HCT116 (cell line): ENCODE measurements around the gene CLSTN1. TPM values are rescaled to one million over a fixed set of nuclear protein-coding genes. Genes with fewer than 3 reads are reported as not detected.

Source experiments
- ATAC-seq: fragments of 200-7000 bp; cut with Tn5 transposase; 2 replicates; pipeline ENCODE4 v1.9.1; 2020; ENCODE audit warnings: mild to moderate bottlenecking, moderate library complexity
- BruUV-seq: library from RNA; stranded (reverse); fragments of 400-500 nt; replicated peaks from 2 replicates; lab custom pipeline; 2021; lab: Mats Ljungman, UMichigan
- CTCF ChIA-PET: fragments of 300-600 bp; sonication (Branson Sonifier 250); formaldehyde crosslinking; loops from one replicate; lab custom pipeline; 2021; ENCODE audit warnings: antibody characterized with exemption; lab: Charles Lee
- POLR2A ChIA-PET: fragments of 300-600, 350-600 bp; sonication (Branson Sonifier 250); formaldehyde crosslinking; loops from one replicate; lab custom pipeline; 2021; ENCODE audit warnings: antibody characterized with exemption; lab: Charles Lee
- RAD21 ChIA-PET, 2 experiments: fragments of 300-600 bp; sonication (Branson Sonifier 250); formaldehyde crosslinking; loops; one replicate each; lab custom pipeline; 2023; ENCODE audit warnings: low total read pairs in 2 of 2; ENCODE audit not compliant: uncharacterized antibody in 2 of 2, unreplicated experiment in 2 of 2, low non-redundant PET in 1 of 2; lab: Charles Lee
- DNase-seq: peaks from one replicate; pipeline ENCODE4 v3.0.0-alpha.2; 2010; ENCODE audit warnings: low read depth, low spot score
- H2AFZ ChIP-seq: fragments of 200-600 bp; shearing (Covaris generic), sonication (generic); 2 replicates; pipeline ENCODE4 v1.6.1; 2017; ENCODE audit warnings: low read depth, mixed run types, mixed read lengths, antibody characterized with exemption, low read length; ENCODE audit not compliant: poor library complexity, severe bottlenecking
- H3K27ac ChIP-seq: 2 replicates; pipeline ENCODE4 v1.5.1; 2012; ENCODE audit warnings: low read depth, low read length
- H3K27me3 ChIP-seq: fragments of 200-600 bp; sonication (generic); 2 replicates; pipeline ENCODE4 v1.6.1; 2016; ENCODE audit warnings: mixed run types, low read length, mixed read lengths; ENCODE audit not compliant: insufficient read depth
- H3K36me3 ChIP-seq, 2 experiments: fragments of 200-500 bp in 1 of 2; fragments of 200-600 bp in 1 of 2; sonication (Bioruptor generic) in 1 of 2; sonication (generic) in 1 of 2; 2 replicates each; pipeline versions ENCODE4 v1.5.1 to v1.6.1; 2014 to 2016; ENCODE audit warnings: low read length in 2 of 2, inconsistent platforms in 1 of 2, mixed read lengths in 1 of 2, mixed run types in 1 of 2; ENCODE audit not compliant: insufficient read depth in 2 of 2, control insufficient read depth in 1 of 2
- H3K4me1 ChIP-seq, 2 experiments: fragments of 200-600 bp in 1 of 2; sonication (generic) in 1 of 2; 2 replicates each; pipeline versions ENCODE4 v1.5.1 to v1.6.1; 2012 to 2017; ENCODE audit warnings: low read length in 2 of 2, inconsistent platforms in 1 of 2, mild to moderate bottlenecking in 1 of 2, mixed read lengths in 1 of 2, mixed run types in 1 of 2, moderate library complexity in 1 of 2; ENCODE audit not compliant: insufficient read depth in 2 of 2, control insufficient read depth in 1 of 2
- H3K4me2 ChIP-seq: fragments of 200-600 bp; sonication (generic); 2 replicates; pipeline ENCODE4 v1.6.1; 2017; ENCODE audit warnings: mixed run types, low read length, mixed read lengths
- H3K4me3 ChIP-seq, 2 experiments: fragments of 200-600 bp in 1 of 2; sonication (generic) in 1 of 2; replicated peaks in 1 of 2; 2 replicates each; pipeline ENCODE4 v1.5.1; 2011 to 2016; ENCODE audit warnings: low read length in 2 of 2, control low read depth in 1 of 2, low read depth in 1 of 2, mild to moderate bottlenecking in 1 of 2, mixed read lengths in 1 of 2, mixed run types in 1 of 2
- H3K79me2 ChIP-seq: fragments of 200-600 bp; sonication (generic); 2 replicates; pipeline ENCODE4 v1.6.1; 2017; ENCODE audit warnings: mild to moderate bottlenecking, mixed run types, low read length, moderate library complexity, mixed read lengths; ENCODE audit not compliant: insufficient read depth
- H3K9ac ChIP-seq: fragments of 200-600 bp; sonication (generic); 2 replicates; pipeline ENCODE4 v1.6.1; 2016; ENCODE audit warnings: low read length, mixed read lengths
- H3K9me2 ChIP-seq: fragments of 200-600 bp; sonication (generic), shearing (Covaris generic); 2 replicates; pipeline ENCODE4 v1.6.1; 2017; ENCODE audit warnings: mixed run types, mild to moderate bottlenecking, moderate library complexity; ENCODE audit not compliant: insufficient read depth
- H3K9me3 ChIP-seq, 2 experiments: fragments of 200-500 bp in 1 of 2; fragments of 200-600 bp in 1 of 2; sonication (Bioruptor generic) in 1 of 2; sonication (generic) in 1 of 2; 2 replicates each; pipeline ENCODE4 v1.6.1; 2014 to 2017; ENCODE audit warnings: low read length in 2 of 2, mixed read lengths in 2 of 2, inconsistent platforms in 1 of 2, low read depth in 1 of 2, mild to moderate bottlenecking in 1 of 2, mixed run types in 1 of 2, moderate library complexity in 1 of 2; ENCODE audit not compliant: control insufficient read depth in 1 of 2, insufficient read depth in 1 of 2
- H4K20me1 ChIP-seq: fragments of 200-600 bp; sonication (generic), shearing (Covaris generic); 2 replicates; pipeline ENCODE4 v1.6.1; 2017; ENCODE audit warnings: mixed run types, mild to moderate bottlenecking, moderate library complexity; ENCODE audit not compliant: insufficient read depth
- CBX3 ChIP-seq: IDR thresholded peaks from 2 replicates; pipeline ENCODE4 v1.6.1; 2012; ENCODE audit warnings: low read depth
- YY1 ChIP-seq: IDR thresholded peaks from 2 replicates; pipeline ENCODE4 v1.6.1; 2011; ENCODE audit warnings: low read length, low read depth, moderate library complexity, mild to moderate bottlenecking; ENCODE audit not compliant: insufficient replicate concordance; ENCODE audit errors: extremely low read depth
- intact Hi-C: fragments of 100-400 bp; cut with micrococcal nuclease; formaldehyde crosslinking; loops from 2 replicates; pipeline ENCODE4 v1.10.0; 2022
- total RNA-seq: library from RNA; stranded (reverse); gene quantifications from one replicate; pipeline ENCODE4 v1.2.1, GENCODE V29; 2021; ENCODE audit not compliant: unreplicated experiment
- TF ChIP-seq, protein P1 (sequence below): IDR thresholded peaks from 2 replicates; pipeline ENCODE4 v1.6.1; 2012; ENCODE audit warnings: low read depth

Gene CLSTN1
- total RNA-seq, 1 experiment from 2014 or later: 113 TPM

DNA sequence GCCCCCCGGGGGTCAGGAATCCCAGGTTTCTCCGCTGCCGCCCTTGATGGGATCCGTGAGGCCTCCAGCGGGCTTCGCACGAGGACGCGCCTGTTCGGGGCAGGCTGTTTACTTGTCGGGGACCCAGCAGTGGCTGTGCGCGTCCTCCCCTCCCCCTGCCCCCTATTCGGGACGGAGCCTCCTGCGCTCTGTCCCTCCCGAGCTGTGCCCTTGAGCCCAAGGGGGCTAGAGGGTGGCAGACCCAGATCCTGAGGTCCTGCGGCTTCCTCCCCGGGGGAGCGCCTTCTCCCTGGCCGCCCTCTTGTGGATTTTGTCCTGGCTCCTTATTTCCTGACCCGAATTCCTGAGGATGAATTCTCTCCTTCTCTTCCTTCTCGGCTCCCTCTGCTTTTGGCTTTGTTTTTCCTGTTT is 133.8 kb downstream of the CLSTN1 start:
- no peak for DNase-seq
- Histone ChIP-seq H3K9ac (peak overlapping the region; percentile 51), H4K20me1 (no peaks in the 10 kb centered on the region), H3K9me2 (no peaks in the 10 kb centered on the region), H3K9me3 (no peaks in the 10 kb centered on the region), H2AFZ (peak overlapping the region; percentile 45), H3K79me2 (no peaks in the 10 kb centered on the region), H3K27ac (peak overlapping the region; percentile 20; the same call in 1 of the 2 replicates), H3K36me3 (no peaks in the 10 kb centered on the region), H3K4me3 (peak overlapping the region; percentile 47 to 64), H3K4me1 (peaks cover 27 to 48% of the 10 kb centered on the region in 2 experiments), H3K4me2 (peak overlapping the region; percentile 94), H3K27me3 (no peaks in the 10 kb centered on the region)
- BruUV-seq: no TSS peak
- 0 out of 2 replicates have a peak, but pooled peaks have one; percentile 8 for ATAC-seq
- TF ChIP-seq YY1: no peak
- TF ChIP-seq CBX3: no peak
- TF ChIP-seq, protein P1, sequence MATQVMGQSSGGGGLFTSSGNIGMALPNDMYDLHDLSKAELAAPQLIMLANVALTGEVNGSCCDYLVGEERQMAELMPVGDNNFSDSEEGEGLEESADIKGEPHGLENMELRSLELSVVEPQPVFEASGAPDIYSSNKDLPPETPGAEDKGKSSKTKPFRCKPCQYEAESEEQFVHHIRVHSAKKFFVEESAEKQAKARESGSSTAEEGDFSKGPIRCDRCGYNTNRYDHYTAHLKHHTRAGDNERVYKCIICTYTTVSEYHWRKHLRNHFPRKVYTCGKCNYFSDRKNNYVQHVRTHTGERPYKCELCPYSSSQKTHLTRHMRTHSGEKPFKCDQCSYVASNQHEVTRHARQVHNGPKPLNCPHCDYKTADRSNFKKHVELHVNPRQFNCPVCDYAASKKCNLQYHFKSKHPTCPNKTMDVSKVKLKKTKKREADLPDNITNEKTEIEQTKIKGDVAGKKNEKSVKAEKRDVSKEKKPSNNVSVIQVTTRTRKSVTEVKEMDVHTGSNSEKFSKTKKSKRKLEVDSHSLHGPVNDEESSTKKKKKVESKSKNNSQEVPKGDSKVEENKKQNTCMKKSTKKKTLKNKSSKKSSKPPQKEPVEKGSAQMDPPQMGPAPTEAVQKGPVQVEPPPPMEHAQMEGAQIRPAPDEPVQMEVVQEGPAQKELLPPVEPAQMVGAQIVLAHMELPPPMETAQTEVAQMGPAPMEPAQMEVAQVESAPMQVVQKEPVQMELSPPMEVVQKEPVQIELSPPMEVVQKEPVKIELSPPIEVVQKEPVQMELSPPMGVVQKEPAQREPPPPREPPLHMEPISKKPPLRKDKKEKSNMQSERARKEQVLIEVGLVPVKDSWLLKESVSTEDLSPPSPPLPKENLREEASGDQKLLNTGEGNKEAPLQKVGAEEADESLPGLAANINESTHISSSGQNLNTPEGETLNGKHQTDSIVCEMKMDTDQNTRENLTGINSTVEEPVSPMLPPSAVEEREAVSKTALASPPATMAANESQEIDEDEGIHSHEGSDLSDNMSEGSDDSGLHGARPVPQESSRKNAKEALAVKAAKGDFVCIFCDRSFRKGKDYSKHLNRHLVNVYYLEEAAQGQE: no peak
- intact Hi-C loops: loop anchor here (5.0 kb wide), 1 partner anchor 63 kb away; no protein-coding TSS in a partner anchor
- RAD21 ChIA-PET: no interaction called here
- POLR2A ChIA-PET: no interaction called here
- CTCF ChIA-PET: interaction anchor here (0.6 to 1.7 kb wide), 2 partner anchors 13 to 546 kb away, joined by 3 to 4 read pairs; no protein-coding TSS in a partner anchor
